ENCODE results near the gene TLR1.

GRCh38 chr4:38768968-38769394 lies 35.6 kb downstream of the TLR1 start:
- no peak for TF ChIP-seq POLR2A (IDR thresholded peaks at IDR 0.05; ENCODE audit: extremely low read depth, insufficient read length)
- TF ChIP-seq, protein P1, sequence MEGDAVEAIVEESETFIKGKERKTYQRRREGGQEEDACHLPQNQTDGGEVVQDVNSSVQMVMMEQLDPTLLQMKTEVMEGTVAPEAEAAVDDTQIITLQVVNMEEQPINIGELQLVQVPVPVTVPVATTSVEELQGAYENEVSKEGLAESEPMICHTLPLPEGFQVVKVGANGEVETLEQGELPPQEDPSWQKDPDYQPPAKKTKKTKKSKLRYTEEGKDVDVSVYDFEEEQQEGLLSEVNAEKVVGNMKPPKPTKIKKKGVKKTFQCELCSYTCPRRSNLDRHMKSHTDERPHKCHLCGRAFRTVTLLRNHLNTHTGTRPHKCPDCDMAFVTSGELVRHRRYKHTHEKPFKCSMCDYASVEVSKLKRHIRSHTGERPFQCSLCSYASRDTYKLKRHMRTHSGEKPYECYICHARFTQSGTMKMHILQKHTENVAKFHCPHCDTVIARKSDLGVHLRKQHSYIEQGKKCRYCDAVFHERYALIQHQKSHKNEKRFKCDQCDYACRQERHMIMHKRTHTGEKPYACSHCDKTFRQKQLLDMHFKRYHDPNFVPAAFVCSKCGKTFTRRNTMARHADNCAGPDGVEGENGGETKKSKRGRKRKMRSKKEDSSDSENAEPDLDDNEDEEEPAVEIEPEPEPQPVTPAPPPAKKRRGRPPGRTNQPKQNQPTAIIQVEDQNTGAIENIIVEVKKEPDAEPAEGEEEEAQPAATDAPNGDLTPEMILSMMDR (IDR thresholded peaks at IDR 0.05; ENCODE audit: low read depth, low read length) = no peak
- TF ChIP-seq, protein P2, sequence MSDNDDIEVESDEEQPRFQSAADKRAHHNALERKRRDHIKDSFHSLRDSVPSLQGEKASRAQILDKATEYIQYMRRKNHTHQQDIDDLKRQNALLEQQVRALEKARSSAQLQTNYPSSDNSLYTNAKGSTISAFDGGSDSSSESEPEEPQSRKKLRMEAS (IDR thresholded peaks at IDR 0.05; ENCODE audit: low read depth, low read length) = no peak

Data from NB4 (cell line).